Measurements from ENCODE around the gene THADA. TPM values are rescaled to one million over a fixed set of nuclear protein-coding genes. Genes with fewer than 3 reads are reported as not detected.

Gene THADA
- total RNA-seq, 1 donor from 2014 or later = 32.6 TPM

- no peak for DNase-seq (ENCODE audit: low spot score in 2 of 2)
- no peak for FAIRE-seq
Measured at GRCh38 chr2:43513216-43513615, 82.6 kb downstream of the THADA start.

DNA sequence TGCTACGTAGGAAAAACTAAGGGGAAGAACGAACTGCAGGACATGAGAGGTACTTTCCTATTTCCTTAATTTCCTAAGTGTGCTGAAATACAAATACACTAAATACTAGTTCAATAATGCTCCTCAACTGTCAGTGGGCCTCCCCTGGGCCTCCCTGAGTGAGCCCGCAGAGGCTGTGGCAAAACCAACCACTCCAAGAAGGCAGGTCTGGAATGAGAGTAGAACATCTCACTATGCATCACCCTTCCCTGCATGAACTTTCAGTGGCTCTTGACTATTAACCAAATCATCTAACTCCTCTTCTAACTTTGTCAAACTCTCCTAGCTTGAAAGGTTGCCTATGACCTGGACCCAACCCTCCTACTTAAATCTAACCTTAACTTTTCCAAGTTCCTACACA lies 84.6 kb downstream of the THADA start:
- no peak for FAIRE-seq
- no peak for DNase-seq (ENCODE audit: low spot score in 2 of 2)

GRCh38 chr2:43509886-43510285 lies 86.0 kb downstream of the THADA start:
- FAIRE-seq = no peak

DNA sequence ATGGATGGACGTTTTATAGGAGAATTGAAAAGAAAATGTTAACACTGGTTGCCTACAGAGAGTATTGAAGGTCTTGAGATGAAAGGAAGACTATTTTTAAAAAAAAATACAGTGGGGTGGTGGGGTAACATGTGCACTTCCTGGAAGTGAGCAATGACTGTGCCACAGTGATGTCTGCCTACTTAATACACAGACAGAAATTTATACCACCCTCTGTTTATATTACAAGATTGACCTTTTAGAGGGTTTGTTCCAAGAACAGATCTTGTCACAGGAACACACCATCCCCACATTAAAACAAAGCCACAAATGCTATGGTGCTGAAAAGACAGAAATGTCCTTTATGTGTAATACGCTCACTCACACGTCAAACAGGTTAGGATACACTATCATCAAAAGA lies 87.6 kb downstream of the THADA start:
- no peak for DNase-seq (ENCODE audit: low spot score in 2 of 2)
- no peak for FAIRE-seq

More at GRCh38 chr2:43509886-43510285, 86.0 kb downstream of the THADA start:
- no peak for DNase-seq (ENCODE audit: low spot score in 2 of 2)

DNA sequence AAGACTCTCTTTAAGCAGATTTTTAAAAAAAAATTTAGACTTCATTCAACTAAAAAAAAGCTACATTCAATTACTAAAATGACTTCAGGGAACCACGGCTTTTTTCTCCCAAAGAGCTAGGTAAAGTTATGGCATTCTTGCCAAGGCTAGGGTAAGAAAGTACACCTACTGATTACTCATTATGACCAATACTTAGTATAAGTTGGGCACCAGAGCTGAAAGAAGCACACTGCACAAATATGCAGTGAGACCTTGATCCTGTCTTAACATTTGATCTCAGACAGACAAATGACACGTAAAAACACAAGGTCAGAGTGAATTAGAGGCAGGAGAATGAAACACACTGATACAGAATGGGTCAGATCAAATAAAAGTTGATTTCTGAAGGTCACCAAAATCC lies 88.7 kb downstream of the THADA start:
- no peak for FAIRE-seq
- DNase-seq (ENCODE audit: low spot score in 2 of 2) = no peak

DNA sequence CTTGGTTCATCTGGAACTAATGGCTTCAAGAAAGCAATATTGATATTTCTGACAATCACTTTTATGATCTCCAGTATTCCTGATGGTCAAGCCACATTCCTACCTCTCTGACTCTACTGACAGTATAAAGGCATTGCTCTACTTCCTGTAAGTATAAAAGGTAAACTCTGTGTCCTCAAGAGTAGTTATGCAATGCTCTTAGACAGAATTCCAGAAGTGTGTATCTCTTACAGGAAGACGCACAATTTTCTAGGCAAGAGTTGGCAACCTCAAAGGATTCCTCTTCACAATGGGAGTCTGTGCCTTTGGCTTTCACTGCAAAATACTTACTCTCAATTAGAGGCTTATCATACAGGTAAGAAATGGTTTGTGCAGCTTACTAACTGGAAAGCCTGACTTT lies 100.1 kb downstream of the THADA start:
- FAIRE-seq (no peak), DNase-seq (ENCODE audit: low spot score in 2 of 2) (no peak)

DNA sequence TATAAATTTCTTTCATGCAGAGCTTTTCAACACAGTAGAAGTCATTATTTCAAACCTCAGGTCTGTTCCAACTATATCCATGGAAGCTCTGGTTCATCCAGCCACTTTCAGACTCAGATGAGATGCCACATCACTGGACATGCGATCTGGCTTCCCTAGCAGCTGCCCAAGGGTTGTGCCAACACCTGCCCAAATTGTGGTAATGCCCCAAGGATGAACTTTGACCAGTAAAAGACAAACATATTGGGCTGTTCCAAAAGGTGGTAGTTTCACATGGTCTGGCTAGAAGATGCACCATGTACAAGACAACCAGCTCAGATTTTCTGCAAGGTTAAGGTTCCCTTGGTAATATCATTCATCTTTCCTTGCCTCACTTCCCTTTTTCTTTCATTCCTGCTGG lies 101.9 kb downstream of the THADA start:
- no peak for DNase-seq (ENCODE audit: low spot score in 2 of 2)
- no peak for FAIRE-seq

DNA sequence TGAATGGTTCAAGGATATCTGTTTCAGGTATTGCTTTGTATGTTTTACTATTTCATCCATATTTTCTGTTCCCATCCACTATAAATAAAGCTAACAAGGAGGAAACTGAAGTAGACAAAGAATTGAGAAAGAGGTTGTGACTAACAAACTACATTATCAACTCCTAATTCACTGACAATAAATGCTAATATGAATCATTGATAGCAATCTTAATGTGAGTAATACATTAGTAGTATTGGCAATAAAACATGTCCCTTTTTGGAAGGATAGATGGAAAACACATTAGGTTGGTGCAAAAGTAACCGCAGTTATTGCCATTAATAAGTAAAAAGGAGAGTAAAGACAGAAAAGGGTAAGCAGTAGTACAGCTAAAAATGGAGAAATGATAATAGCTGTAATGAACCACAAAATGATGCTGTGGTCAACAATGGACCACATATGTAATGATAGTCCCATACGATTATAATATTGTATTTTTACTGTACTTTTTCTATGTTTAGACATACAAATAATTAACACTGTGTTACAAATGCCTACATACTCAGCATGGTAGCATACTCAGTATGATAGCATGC lies 104.7 kb downstream of the THADA start:
- DNase-seq (ENCODE audit: low spot score in 2 of 2) (no peak), FAIRE-seq (no peak)

- DNase-seq (ENCODE audit: low spot score in 2 of 2) = no peak
- no peak for FAIRE-seq
Measured at GRCh38 chr2:43490252-43490786, 105.5 kb downstream of the THADA start.

DNA sequence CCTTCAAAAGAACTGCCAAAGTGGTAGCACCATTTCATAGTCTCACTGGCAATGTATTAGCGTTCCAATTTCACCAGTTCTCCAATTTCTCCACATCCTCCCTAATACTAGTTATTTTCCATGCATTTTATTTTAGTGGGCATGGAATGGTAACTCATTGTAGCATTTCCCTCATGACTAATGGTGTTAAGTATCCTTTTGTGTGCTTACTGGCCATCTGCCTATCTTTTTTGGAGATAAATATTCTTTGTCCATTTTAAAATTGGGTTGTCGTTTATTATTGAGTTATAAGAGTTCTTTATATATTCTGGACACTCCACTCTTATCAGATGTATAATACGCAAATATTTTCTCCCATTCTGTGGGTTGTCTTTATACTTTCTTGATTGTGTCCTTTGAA lies 107.1 kb downstream of the THADA start:
- no peak for DNase-seq (ENCODE audit: low spot score in 2 of 2)
- FAIRE-seq = no peak

GRCh38 chr2:43486603-43487002 lies 109.2 kb downstream of the THADA start:
- FAIRE-seq = no peak
- DNase-seq (ENCODE audit: low spot score in 2 of 2) = no peak

DNA sequence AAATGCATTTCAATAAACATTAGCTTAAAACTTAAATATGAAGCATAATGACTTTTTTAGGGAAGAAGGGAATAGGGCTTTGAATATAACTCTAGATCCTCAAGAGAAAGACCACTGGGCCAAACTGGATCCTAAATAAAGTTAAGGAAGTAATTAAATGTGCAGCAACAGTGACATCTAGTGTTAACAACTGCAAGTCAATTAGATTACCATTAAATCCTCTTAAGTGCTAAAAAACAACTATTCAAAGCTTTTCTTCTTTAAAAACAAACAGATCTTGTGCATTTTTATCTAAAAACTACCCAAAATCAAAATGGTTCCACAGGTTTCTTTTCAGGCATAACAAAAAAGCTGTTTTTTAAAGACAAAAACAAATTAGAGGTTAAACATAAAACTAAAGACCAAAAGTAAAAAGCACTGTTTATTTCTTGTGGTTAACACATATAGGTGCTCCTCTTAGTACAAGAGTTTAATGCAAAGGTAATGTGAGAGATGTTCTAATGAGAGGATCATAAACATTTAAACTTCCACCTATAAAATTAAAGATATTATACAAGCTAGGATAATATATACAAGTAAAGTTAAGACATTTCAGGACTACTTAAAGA lies 111.4 kb downstream of the THADA start:
- DNase-seq (ENCODE audit: low spot score in 2 of 2) (peak in 1 of 2 donors; percentile 12), FAIRE-seq (peak; percentile 60)

GRCh38 chr2:43482961-43483360 lies 112.9 kb downstream of the THADA start:
- DNase-seq (ENCODE audit: low spot score in 2 of 2) (no peak), FAIRE-seq (no peak)

DNA sequence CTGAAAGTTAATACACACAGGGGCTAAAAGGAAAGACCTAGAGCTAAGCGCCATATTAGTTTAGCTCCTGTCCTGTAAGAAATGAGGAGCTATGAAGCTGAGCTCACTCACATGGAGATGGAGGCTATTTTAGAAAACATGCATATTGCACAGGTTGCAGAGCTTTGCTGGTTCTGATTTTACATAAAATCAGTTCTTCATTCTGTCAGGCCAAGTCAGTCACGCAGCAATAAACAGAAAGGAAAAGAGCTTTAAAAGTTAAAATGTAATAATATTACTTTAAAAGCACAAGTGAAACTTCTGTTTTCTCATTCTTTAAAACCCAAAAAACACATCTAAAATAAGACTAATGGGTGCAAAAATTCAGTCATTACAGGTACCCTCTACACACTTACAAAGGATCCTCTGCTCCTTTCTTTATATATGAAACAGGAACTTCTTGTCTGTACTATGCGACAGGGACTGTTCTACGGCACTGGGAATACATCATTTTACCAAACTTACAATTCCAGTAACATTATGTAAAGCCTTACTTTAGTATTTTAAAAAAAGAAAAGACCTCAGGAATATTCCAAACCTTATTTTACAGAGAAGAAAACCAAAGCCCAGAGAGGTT lies 113.8 kb downstream of the THADA start:
- FAIRE-seq = no peak
- DNase-seq (ENCODE audit: low spot score in 2 of 2) = no peak

- FAIRE-seq = no peak
- DNase-seq (ENCODE audit: low spot score in 2 of 2) = no peak
Measured at GRCh38 chr2:43480874-43481273, 115.0 kb downstream of the THADA start.

GRCh38 chr2:43478412-43479086 lies 117.3 kb downstream of the THADA start:
- FAIRE-seq (no peak), DNase-seq (ENCODE audit: low spot score in 2 of 2) (no peak)

GRCh38 chr2:43475922-43476321 lies 119.9 kb downstream of the THADA start:
- DNase-seq (ENCODE audit: low spot score in 2 of 2) (no peak), FAIRE-seq (no peak)

DNA sequence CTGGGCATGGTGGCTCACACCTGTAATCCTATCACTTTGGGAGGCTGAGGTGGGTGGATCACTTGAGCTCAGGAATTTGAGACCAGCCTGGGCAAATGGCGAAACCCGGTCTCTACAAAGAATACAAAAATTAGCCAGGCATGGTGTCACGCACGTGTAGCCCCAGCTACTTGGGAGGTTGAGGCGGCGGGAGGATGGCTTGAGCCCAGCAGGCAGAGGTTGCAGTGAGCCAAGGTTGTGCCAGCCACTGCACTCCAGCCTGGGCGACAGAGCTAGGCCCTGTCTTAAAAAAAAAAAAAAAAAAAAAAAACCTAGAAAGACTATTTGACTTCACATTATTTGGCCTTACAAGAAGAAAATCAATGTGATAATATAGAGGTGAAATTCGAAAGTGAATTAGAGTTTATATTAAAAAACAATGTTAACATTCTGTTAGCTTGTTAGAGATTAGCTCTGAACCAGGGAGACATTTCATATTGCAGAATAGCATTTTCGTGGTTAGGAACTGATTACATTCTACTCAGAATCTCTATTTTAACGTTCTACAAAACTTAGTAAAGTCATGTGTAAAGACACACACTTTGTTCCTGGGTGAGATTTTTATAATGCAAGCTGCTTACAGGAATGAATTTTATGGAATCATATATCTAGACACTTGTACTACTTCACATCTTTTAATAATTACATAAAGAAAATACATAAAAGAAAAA lies 120.5 kb downstream of the THADA start:
- FAIRE-seq = no peak
- no peak for DNase-seq (ENCODE audit: low spot score in 2 of 2)

- FAIRE-seq = no peak
Measured at GRCh38 chr2:43474273-43474672, 121.6 kb downstream of the THADA start.

GRCh38 chr2:43473767-43474166 lies 122.1 kb downstream of the THADA start:
- no peak for FAIRE-seq

More at GRCh38 chr2:43474273-43474672, 121.6 kb downstream of the THADA start:
- no peak for DNase-seq (ENCODE audit: low spot score in 2 of 2)

More at GRCh38 chr2:43473767-43474166, 122.1 kb downstream of the THADA start:
- DNase-seq (ENCODE audit: low spot score in 2 of 2) = no peak
